Measurements from ENCODE around the gene PPP3R1. TPM values are rescaled to one million over a fixed set of nuclear protein-coding genes. Genes with fewer than 3 reads are reported as not detected.

Gene PPP3R1
- total RNA-seq, 3 donors from 2014 or later (not counting 1 experiment from before 2014, with no cell fraction given), result 77.8 to 86.2 (median 79.9) TPM

DNA sequence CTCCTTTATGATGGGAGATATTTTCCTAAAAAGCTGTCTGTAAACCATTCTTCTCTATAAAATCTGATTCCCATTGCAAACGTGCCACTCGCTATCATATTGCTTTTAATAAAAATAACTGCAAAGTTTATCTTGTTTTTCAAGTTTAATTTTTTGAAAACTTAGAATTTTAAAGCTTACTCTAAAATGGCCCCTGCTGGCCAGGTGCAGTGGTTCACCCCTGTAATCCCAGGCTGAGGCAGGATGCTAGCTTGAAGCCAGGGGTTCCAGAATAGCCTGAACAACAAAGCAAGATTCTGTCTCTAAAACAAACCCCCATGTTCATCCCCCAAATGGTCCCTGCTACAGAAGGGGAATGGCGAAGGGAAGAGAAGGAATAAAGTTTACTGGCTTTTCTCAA is 41.9 kb upstream of the PPP3R1 start:
- 66% methylated on average over 2 of the region's 3 CpGs for WGBS (ENCODE audit: insufficient coverage)
- Histone ChIP-seq H3K4me3 (ENCODE audit: low read length) (no peak overlapping the region), H3K4me1 (ENCODE audit: control insufficient read depth, insufficient read depth, low read length) (no peaks in the 10 kb centered on the region), H3K36me3 (ENCODE audit: control insufficient read depth, insufficient read depth, low read length) (no peaks in the 10 kb centered on the region), H3K27me3 (ENCODE audit: control insufficient read depth, insufficient read depth, low read length) (no peaks in the 10 kb centered on the region), H3K27ac (ENCODE audit: low read length) (no peak overlapping the region), H3K9me3 (ENCODE audit: control insufficient read depth, insufficient read depth, low read length) (no peaks in the 10 kb centered on the region)
- H3K9me3 Mint-ChIP-seq, result no peaks in the 10 kb centered on the region
- intact Hi-C loops (cut with micrococcal nuclease), result no loop called here
- no peaks in the 10 kb centered on the region for H3K36me3 Mint-ChIP-seq
- no peak overlapping the region for H3K27ac Mint-ChIP-seq
- H3K4me1 Mint-ChIP-seq, result peaks cover 9 to 10% of the 10 kb centered on the region in 2 donors
- DNase-seq, result no peak
- ATAC-seq, result no peak
- peaks cover 0 to 2% of the 10 kb centered on the region in 2 donors for H3K27me3 Mint-ChIP-seq (ENCODE audit: low read depth in 2 of 2)
- H3K4me3 Mint-ChIP-seq, result no peak overlapping the region
- TF ChIP-seq CTCF (IDR thresholded peaks at IDR 0.05), result no peak

- no peaks in the 10 kb centered on the region for H3K9me3 ChIP-seq (ENCODE audit: control insufficient read depth, insufficient read depth, low read length)
- TF ChIP-seq CTCF (IDR thresholded peaks at IDR 0.05), result no peak
- H3K4me1 ChIP-seq (ENCODE audit: control insufficient read depth, insufficient read depth, low read length), result no peaks in the 10 kb centered on the region
- intact Hi-C loops (cut with micrococcal nuclease), result no loop called here
- Mint-ChIP-seq H3K4me3 (no peak overlapping the region), H3K9me3 (no peaks in the 10 kb centered on the region), H3K27me3 (ENCODE audit: low read depth in 2 of 2) (peaks cover under 1 to 2% of the 10 kb centered on the region in 2 donors), H3K27ac (no peak overlapping the region), H3K36me3 (no peaks in the 10 kb centered on the region), H3K4me1 (peaks cover 9 to 10% of the 10 kb centered on the region in 2 donors)
- ATAC-seq (no peak), DNase-seq (no peak)
- no peak overlapping the region for H3K4me3 ChIP-seq (ENCODE audit: low read length)
- 75% methylated on average over 6 of the region's 6 CpGs for WGBS (ENCODE audit: insufficient coverage)
- H3K27ac ChIP-seq (ENCODE audit: low read length), result no peak overlapping the region
- H3K36me3 ChIP-seq (ENCODE audit: control insufficient read depth, insufficient read depth, low read length), result no peaks in the 10 kb centered on the region
- no peaks in the 10 kb centered on the region for H3K27me3 ChIP-seq (ENCODE audit: control insufficient read depth, insufficient read depth, low read length)
Observed at GRCh38 chr2:68293755-68294154, 41.4 kb upstream of the PPP3R1 start.

GRCh38 chr2:68293024-68293423 is 40.7 kb upstream of the PPP3R1 start:
- Mint-ChIP-seq H3K27ac (no peak overlapping the region), H3K4me1 (peaks cover 9 to 10% of the 10 kb centered on the region in 2 donors), H3K36me3 (no peaks in the 10 kb centered on the region), H3K4me3 (no peak overlapping the region), H3K27me3 (ENCODE audit: low read depth in 2 of 2) (peaks cover 2 to 8% of the 10 kb centered on the region in 2 donors), H3K9me3 (no peaks in the 10 kb centered on the region)
- Histone ChIP-seq H3K36me3 (ENCODE audit: control insufficient read depth, insufficient read depth, low read length) (no peaks in the 10 kb centered on the region), H3K27ac (ENCODE audit: low read length) (no peak overlapping the region), H3K9me3 (ENCODE audit: control insufficient read depth, insufficient read depth, low read length) (no peaks in the 10 kb centered on the region), H3K27me3 (ENCODE audit: control insufficient read depth, insufficient read depth, low read length) (no peaks in the 10 kb centered on the region), H3K4me1 (ENCODE audit: control insufficient read depth, insufficient read depth, low read length) (no peaks in the 10 kb centered on the region), H3K4me3 (ENCODE audit: low read length) (no peak overlapping the region)
- intact Hi-C loops (cut with micrococcal nuclease), result no loop called here
- DNase-seq (no peak), ATAC-seq (no peak)
- no peak for TF ChIP-seq CTCF (IDR thresholded peaks at IDR 0.05)
- 96% methylated on average over 4 of the region's 4 CpGs for WGBS (ENCODE audit: insufficient coverage)

GRCh38 chr2:68292108-68292710 is 39.9 kb upstream of the PPP3R1 start:
- no CpG with 5 or more reads among the region's 3 CpGs for WGBS (ENCODE audit: insufficient coverage)
- Mint-ChIP-seq H3K4me3 (no peak overlapping the region), H3K27ac (no peak overlapping the region), H3K27me3 (ENCODE audit: low read depth in 2 of 2) (peaks cover 2 to 10% of the 10 kb centered on the region in 2 donors), H3K4me1 (peaks cover 9 to 10% of the 10 kb centered on the region in 2 donors), H3K9me3 (no peaks in the 10 kb centered on the region), H3K36me3 (no peaks in the 10 kb centered on the region)
- peak; percentile 64 for TF ChIP-seq CTCF (IDR thresholded peaks at IDR 0.05)
- no peaks in the 10 kb centered on the region for H3K4me1 ChIP-seq (ENCODE audit: control insufficient read depth, insufficient read depth, low read length)
- DNase-seq (peak in 1 of 2 donors; percentile 55), ATAC-seq (peak in 2 of 3 donors; percentile 54 to 60)
- no peak overlapping the region for H3K27ac ChIP-seq (ENCODE audit: low read length)
- no peaks in the 10 kb centered on the region for H3K9me3 ChIP-seq (ENCODE audit: control insufficient read depth, insufficient read depth, low read length)
- H3K27me3 ChIP-seq (ENCODE audit: control insufficient read depth, insufficient read depth, low read length), result no peaks in the 10 kb centered on the region
- no peaks in the 10 kb centered on the region for H3K36me3 ChIP-seq (ENCODE audit: control insufficient read depth, insufficient read depth, low read length)
- no peak overlapping the region for H3K4me3 ChIP-seq (ENCODE audit: low read length)
- intact Hi-C loops (cut with micrococcal nuclease), result no loop called here

All from natural killer cell (primary cell).